Osteoblast (primary cell): ENCODE results near the gene ZNF689. TPM values are rescaled to one million over a fixed set of nuclear protein-coding genes. Genes with fewer than 3 reads are reported as not detected.

ENCODE experiments used
- DNase-seq: peaks from one replicate; pipeline ENCODE4 v3.0.0; 2011; ENCODE audit warnings: low spot score, mixed read lengths; ENCODE audit not compliant: insufficient read length; ENCODE audit errors: missing footprints
- H2AFZ ChIP-seq: 2 replicates; pipeline ENCODE4 v1.6.0; 2011; ENCODE audit warnings: mild to moderate bottlenecking, low read length
- H3K27ac ChIP-seq: 2 replicates; pipeline ENCODE4 v1.5.1; 2011; ENCODE audit warnings: mild to moderate bottlenecking, low read depth, low read length, moderate library complexity
- H3K27me3 ChIP-seq: 2 replicates; pipeline ENCODE4 v1.6.0; 2012; ENCODE audit warnings: mild to moderate bottlenecking, control low read depth, inconsistent platforms, low read length, moderate library complexity; ENCODE audit not compliant: insufficient read depth
- H3K36me3 ChIP-seq: 2 replicates; pipeline ENCODE4 v1.5.1; 2011; ENCODE audit warnings: mild to moderate bottlenecking, low read length, control low read depth, moderate library complexity; ENCODE audit not compliant: insufficient read depth
- H3K4me1 ChIP-seq: 2 replicates; pipeline ENCODE4 v1.5.1; 2011; ENCODE audit warnings: mild to moderate bottlenecking, low read length, control low read depth, moderate library complexity; ENCODE audit not compliant: insufficient read depth
- H3K4me2 ChIP-seq: 2 replicates; pipeline ENCODE4 v1.6.0; 2011; ENCODE audit warnings: mild to moderate bottlenecking, low read length; ENCODE audit not compliant: insufficient read depth
- H3K4me3 ChIP-seq: fragments of 200-600 bp; sonication (generic); 3 replicates; pipeline ENCODE4 v1.5.1; 2012; ENCODE audit warnings: mild to moderate bottlenecking, low read length, inconsistent platforms; ENCODE audit not compliant: insufficient read depth
- H3K79me2 ChIP-seq: 2 replicates; pipeline ENCODE4 v1.6.0; 2012; ENCODE audit warnings: mild to moderate bottlenecking, low read length, control low read depth, inconsistent platforms; ENCODE audit not compliant: insufficient read depth
- H3K9me3 ChIP-seq: 2 replicates; pipeline ENCODE4 v1.5.1; 2011; ENCODE audit warnings: low read depth, low read length, control low read depth
- H4K20me1 ChIP-seq: 2 replicates; pipeline ENCODE4 v1.6.0; 2012; ENCODE audit warnings: mild to moderate bottlenecking, low read length, control low read depth; ENCODE audit not compliant: insufficient read depth
- CTCF ChIP-seq: IDR thresholded peaks from 2 replicates; pipeline ENCODE4 v1.5.1; 2011; ENCODE audit warnings: mild to moderate bottlenecking, low read depth, low read length, moderate library complexity; ENCODE audit errors: extremely low read depth
- total RNA-seq: library from RNA; depleted of rRNA; stranded (reverse); fragments of >200 nt; gene quantifications from 2 replicates; pipeline ENCODE4 v1.2.3, GENCODE V29; 2012

ZNF689 gene
- total RNA-seq, 1 donor: 8.3 TPM

GRCh38 chr16:30565984-30566383, 44.2 kb downstream of the ZNF689 start:
- H3K9me3 ChIP-seq: no peaks in the 10 kb centered on the region
- H2AFZ ChIP-seq: no peak overlapping the region
- TF ChIP-seq CTCF: no peak
- no peaks in the 10 kb centered on the region for H3K79me2 ChIP-seq
- no peaks in the 10 kb centered on the region for H3K27me3 ChIP-seq
- no peak overlapping the region for H3K27ac ChIP-seq
- H3K4me1 ChIP-seq: peaks cover 12% of the 10 kb centered on the region
- H3K4me3 ChIP-seq: no peak overlapping the region
- no peak overlapping the region for H3K4me2 ChIP-seq
- DNase-seq: no peak
- no peaks in the 10 kb centered on the region for H3K36me3 ChIP-seq
- no peaks in the 10 kb centered on the region for H4K20me1 ChIP-seq

- Histone ChIP-seq H3K4me2 (no peak overlapping the region), H3K36me3 (no peaks in the 10 kb centered on the region), H3K27me3 (no peaks in the 10 kb centered on the region), H3K27ac (no peak overlapping the region), H3K9me3 (no peaks in the 10 kb centered on the region), H2AFZ (no peak overlapping the region), H3K4me1 (peaks cover 9% of the 10 kb centered on the region), H4K20me1 (no peaks in the 10 kb centered on the region), H3K79me2 (no peaks in the 10 kb centered on the region), H3K4me3 (no peak overlapping the region)
- no peak for DNase-seq
- no peak for TF ChIP-seq CTCF
Measured at GRCh38 chr16:30565526-30565925, 44.7 kb downstream of the ZNF689 start.

- H3K4me3 ChIP-seq: no peak overlapping the region
- no peaks in the 10 kb centered on the region for H3K36me3 ChIP-seq
- H3K4me1 ChIP-seq: no peaks in the 10 kb centered on the region
- H3K27me3 ChIP-seq: no peaks in the 10 kb centered on the region
- no peaks in the 10 kb centered on the region for H4K20me1 ChIP-seq
- H3K27ac ChIP-seq: no peak overlapping the region
- no peak overlapping the region for H3K4me2 ChIP-seq
- H2AFZ ChIP-seq: no peak overlapping the region
- no peaks in the 10 kb centered on the region for H3K9me3 ChIP-seq
- peaks cover 11% of the 10 kb centered on the region for H3K79me2 ChIP-seq
- no peak for TF ChIP-seq CTCF
- DNase-seq: no peak
Measured at GRCh38 chr16:30562021-30562420, 48.2 kb downstream of the ZNF689 start.

GRCh38 chr16:30561089-30561816, 48.9 kb downstream of the ZNF689 start:
- Histone ChIP-seq H3K4me2 (peak overlapping the region; percentile 49), H3K9me3 (no peaks in the 10 kb centered on the region), H3K79me2 (peaks cover 14% of the 10 kb centered on the region), H3K36me3 (no peaks in the 10 kb centered on the region), H2AFZ (peak overlapping the region; percentile 93), H3K4me3 (peak overlapping the region; percentile 72), H4K20me1 (no peaks in the 10 kb centered on the region), H3K27ac (no peak overlapping the region), H3K27me3 (no peaks in the 10 kb centered on the region), H3K4me1 (no peaks in the 10 kb centered on the region)
- TF ChIP-seq CTCF: no peak
- peak; percentile 86 for DNase-seq
